Stimulated activated CD4-positive, alpha-beta T cell treated with anti-CD3 and anti-CD28 coated beads, Interleukin-2, amount 100 ng/mL, for 24 hours (primary cell): ENCODE data around the gene ZNF784.
"Not testable (repeated sequence)": the region's sequence is repeated elsewhere in the genome, so short reads cannot be mapped to it uniquely, and the experiment has no call there.

Experiments
- DNase-seq, 2 donors: peaks; one replicate each; pipeline ENCODE4 v3.0.0-alpha.2; 2020

The ZNF784 gene

GRCh38 chr19:55580628-55581144 is 43.7 kb downstream of the ZNF784 start, which contains the start of gene ZNF579:
Gene ZNF579, minus strand, starts transcription at chr19:55580848. Its CDS starts 1,209 bp downstream, at chr19:55579639.
- DNase-seq = peak; percentile 87 to 88

GRCh38 chr19:55579766-55580621 is 44.4 kb downstream of the ZNF784 start:
- DNase-seq = no peak

GRCh38 chr19:55578761-55579747 is 45.3 kb downstream of the ZNF784 start:
- DNase-seq = no peak

GRCh38 chr19:55578031-55578760 is 46.2 kb downstream of the ZNF784 start:
- no peak for DNase-seq

- DNase-seq = no peak
Observed at GRCh38 chr19:55576746-55577145, 47.6 kb downstream of the ZNF784 start.

- DNase-seq = not testable (repeated sequence)
Observed at GRCh38 chr19:55573929-55574328, 50.4 kb downstream of the ZNF784 start.
